ENCODE data around the gene SGSM1.
"Not testable (repeated sequence)": the region's sequence is repeated elsewhere in the genome, so short reads cannot be mapped to it uniquely, and the experiment has no call there.

SGSM1 gene

GRCh38 chr22:24901448-24901847 is 95.4 kb downstream of the SGSM1 start:
- DNase-seq, result no peak
- Histone ChIP-seq H3K27me3 (ENCODE audit: insufficient read depth, low read length, poor library complexity) (no peaks in the 10 kb centered on the region), H3K27ac (ENCODE audit: low read length) (no peak overlapping the region), H3K79me2 (ENCODE audit: insufficient read depth, low read length) (no peaks in the 10 kb centered on the region), H3K4me2 (ENCODE audit: insufficient read depth, low read length) (no peak overlapping the region), H3K9me3 (ENCODE audit: insufficient read depth, low read length, severe bottlenecking) (peaks cover 10% of the 10 kb centered on the region), H2AFZ (ENCODE audit: low read depth, low read length) (no peak overlapping the region), H3K36me3 (ENCODE audit: insufficient read depth, low read length) (no peaks in the 10 kb centered on the region), H3K4me3 (ENCODE audit: low read depth in 1 of 2, low read length in 2 of 2) (no peak overlapping the region), H4K20me1 (ENCODE audit: insufficient read depth, low read length) (peaks cover 4% of the 10 kb centered on the region), H3K9ac (ENCODE audit: low read depth, low read length) (no peak overlapping the region), H3K4me1 (ENCODE audit: insufficient read depth, low read length) (no peaks in the 10 kb centered on the region)
- no peak for ATAC-seq (ENCODE audit: insufficient read depth, low read depth)
- no peak for TF ChIP-seq EZH2 (IDR thresholded peaks at IDR 0.05; ENCODE audit: borderline replicate concordance, low read depth, low read length, severe bottlenecking)
- TF ChIP-seq CTCF (IDR thresholded peaks at IDR 0.05; ENCODE audit: borderline replicate concordance, extremely low read depth, low read length, poor library complexity, severe bottlenecking), result no peak

- ATAC-seq (ENCODE audit: insufficient read depth, low read depth), result no peak
- Histone ChIP-seq H3K4me2 (ENCODE audit: insufficient read depth, low read length) (no peak overlapping the region), H3K9me3 (ENCODE audit: insufficient read depth, low read length, severe bottlenecking) (peaks cover 10% of the 10 kb centered on the region), H4K20me1 (ENCODE audit: insufficient read depth, low read length) (no peaks in the 10 kb centered on the region), H3K27ac (ENCODE audit: low read length) (no peak overlapping the region), H3K4me3 (ENCODE audit: low read depth in 1 of 2, low read length in 2 of 2) (no peak overlapping the region), H2AFZ (ENCODE audit: low read depth, low read length) (no peak overlapping the region), H3K36me3 (ENCODE audit: insufficient read depth, low read length) (no peaks in the 10 kb centered on the region), H3K27me3 (ENCODE audit: insufficient read depth, low read length, poor library complexity) (no peaks in the 10 kb centered on the region), H3K79me2 (ENCODE audit: insufficient read depth, low read length) (no peaks in the 10 kb centered on the region), H3K9ac (ENCODE audit: low read depth, low read length) (no peak overlapping the region), H3K4me1 (ENCODE audit: insufficient read depth, low read length) (no peaks in the 10 kb centered on the region)
- no peak for TF ChIP-seq CTCF (IDR thresholded peaks at IDR 0.05; ENCODE audit: borderline replicate concordance, extremely low read depth, low read length, poor library complexity, severe bottlenecking)
- DNase-seq, result no peak
Measured at GRCh38 chr22:24905909-24906308, 99.9 kb downstream of the SGSM1 start.

- H3K4me2 ChIP-seq (ENCODE audit: insufficient read depth, low read length); H3K9ac ChIP-seq (ENCODE audit: low read depth, low read length); H3K79me2 ChIP-seq (ENCODE audit: insufficient read depth, low read length); H3K9me3 ChIP-seq (ENCODE audit: insufficient read depth, low read length, severe bottlenecking); H3K4me1 ChIP-seq (ENCODE audit: insufficient read depth, low read length); H3K4me3 ChIP-seq (ENCODE audit: low read depth in 1 of 2, low read length in 2 of 2); H3K27me3 ChIP-seq (ENCODE audit: insufficient read depth, low read length, poor library complexity); H3K27ac ChIP-seq (ENCODE audit: low read length); H4K20me1 ChIP-seq (ENCODE audit: insufficient read depth, low read length); H2AFZ ChIP-seq (ENCODE audit: low read depth, low read length); DNase-seq; H3K36me3 ChIP-seq (ENCODE audit: insufficient read depth, low read length); ATAC-seq (ENCODE audit: insufficient read depth, low read depth): not testable (repeated sequence)
Measured at GRCh38 chr22:24907101-24907500, 101.1 kb downstream of the SGSM1 start.

- H3K36me3 ChIP-seq (ENCODE audit: insufficient read depth, low read length), result no peaks in the 10 kb centered on the region
- H3K27ac ChIP-seq (ENCODE audit: low read length), result no peak overlapping the region
- H4K20me1 ChIP-seq (ENCODE audit: insufficient read depth, low read length), result no peaks in the 10 kb centered on the region
- H3K9me3 ChIP-seq (ENCODE audit: insufficient read depth, low read length, severe bottlenecking), result no peaks in the 10 kb centered on the region
- H3K9ac ChIP-seq (ENCODE audit: low read depth, low read length), result no peak overlapping the region
- no peak for ATAC-seq (ENCODE audit: insufficient read depth, low read depth)
- H3K4me1 ChIP-seq (ENCODE audit: insufficient read depth, low read length), result no peaks in the 10 kb centered on the region
- no peak overlapping the region for H3K4me2 ChIP-seq (ENCODE audit: insufficient read depth, low read length)
- H3K4me3 ChIP-seq (ENCODE audit: low read depth in 1 of 2, low read length in 2 of 2), result no peak overlapping the region
- no peak for TF ChIP-seq EZH2 (IDR thresholded peaks at IDR 0.05; ENCODE audit: borderline replicate concordance, low read depth, low read length, severe bottlenecking)
- no peak for TF ChIP-seq CTCF (IDR thresholded peaks at IDR 0.05; ENCODE audit: borderline replicate concordance, extremely low read depth, low read length, poor library complexity, severe bottlenecking)
- no peak overlapping the region for H2AFZ ChIP-seq (ENCODE audit: low read depth, low read length)
- H3K79me2 ChIP-seq (ENCODE audit: insufficient read depth, low read length), result no peaks in the 10 kb centered on the region
- H3K27me3 ChIP-seq (ENCODE audit: insufficient read depth, low read length, poor library complexity), result no peaks in the 10 kb centered on the region
- no peak for DNase-seq
Measured at GRCh38 chr22:24920029-24920428, 114.0 kb downstream of the SGSM1 start.

Measured in DND-41 (cell line).